Measurements from ENCODE around the gene EIF5B. TPM values are rescaled to one million over a fixed set of nuclear protein-coding genes. Genes with fewer than 3 reads are reported as not detected.

Gene EIF5B
- total and polyA plus RNA-seq, 4 donors = 22.9 to 36.2 (median 31.7) TPM

DNA sequence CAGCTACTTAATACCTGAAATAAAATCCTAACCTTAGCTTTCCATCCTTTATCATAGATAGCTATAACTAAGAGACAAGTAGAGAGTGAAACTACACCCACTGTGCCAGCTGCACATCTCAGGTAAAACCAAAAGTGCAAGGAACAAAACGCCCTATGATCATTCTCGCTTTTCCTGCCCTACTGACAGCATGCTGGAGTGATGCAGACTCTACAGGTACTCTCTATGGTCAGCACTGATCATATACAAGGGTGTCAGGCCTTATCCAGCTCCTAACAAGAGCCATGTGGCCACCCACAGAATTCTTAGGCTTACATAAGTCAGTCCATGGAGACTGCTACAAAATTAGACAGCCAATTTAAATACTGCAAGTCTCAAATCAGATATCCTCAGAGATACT lies 107.0 kb downstream of the EIF5B start:
- Histone ChIP-seq H3K36me3 (ENCODE audit: control insufficient read depth in 4 of 4, insufficient read depth in 4 of 4, low read length in 4 of 4) (peaks cover 7 to 15% (median 9%) of the 10 kb centered on the region in 4 donors), H3K9me3 (ENCODE audit: control insufficient read depth in 4 of 4, insufficient read depth in 3 of 4, low read length in 3 of 4) (no peaks in the 10 kb centered on the region), H3K9ac (ENCODE audit: insufficient read depth in 1 of 2, low read length in 2 of 2) (no peak overlapping the region), H3K27ac (ENCODE audit: low read depth in 1 of 2, low read length in 1 of 2) (peak overlapping the region in 1 of 2 donors; percentile 2), H3K4me3 (no peak overlapping the region), H3K27me3 (ENCODE audit: control insufficient read depth in 3 of 3, insufficient read depth in 3 of 3, low read length in 2 of 3) (no peaks in the 10 kb centered on the region), H3K4me1 (ENCODE audit: control insufficient read depth in 5 of 5, insufficient read depth in 5 of 5, low read length in 5 of 5) (peaks cover 0 to 3% (median 0%) of the 10 kb centered on the region in 5 donors)
- DNase-seq = no peak
- 84 to 88% methylated on average over 2 of the region's 2 CpGs for WGBS, 2 donors
- TF ChIP-seq, protein P1, sequence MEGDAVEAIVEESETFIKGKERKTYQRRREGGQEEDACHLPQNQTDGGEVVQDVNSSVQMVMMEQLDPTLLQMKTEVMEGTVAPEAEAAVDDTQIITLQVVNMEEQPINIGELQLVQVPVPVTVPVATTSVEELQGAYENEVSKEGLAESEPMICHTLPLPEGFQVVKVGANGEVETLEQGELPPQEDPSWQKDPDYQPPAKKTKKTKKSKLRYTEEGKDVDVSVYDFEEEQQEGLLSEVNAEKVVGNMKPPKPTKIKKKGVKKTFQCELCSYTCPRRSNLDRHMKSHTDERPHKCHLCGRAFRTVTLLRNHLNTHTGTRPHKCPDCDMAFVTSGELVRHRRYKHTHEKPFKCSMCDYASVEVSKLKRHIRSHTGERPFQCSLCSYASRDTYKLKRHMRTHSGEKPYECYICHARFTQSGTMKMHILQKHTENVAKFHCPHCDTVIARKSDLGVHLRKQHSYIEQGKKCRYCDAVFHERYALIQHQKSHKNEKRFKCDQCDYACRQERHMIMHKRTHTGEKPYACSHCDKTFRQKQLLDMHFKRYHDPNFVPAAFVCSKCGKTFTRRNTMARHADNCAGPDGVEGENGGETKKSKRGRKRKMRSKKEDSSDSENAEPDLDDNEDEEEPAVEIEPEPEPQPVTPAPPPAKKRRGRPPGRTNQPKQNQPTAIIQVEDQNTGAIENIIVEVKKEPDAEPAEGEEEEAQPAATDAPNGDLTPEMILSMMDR (IDR thresholded peaks at IDR 0.05; ENCODE audit: control extremely low read depth, extremely low read depth) = no peak
- ATAC-seq (ENCODE audit: insufficient read depth, low FRiP score) = no peak

DNA sequence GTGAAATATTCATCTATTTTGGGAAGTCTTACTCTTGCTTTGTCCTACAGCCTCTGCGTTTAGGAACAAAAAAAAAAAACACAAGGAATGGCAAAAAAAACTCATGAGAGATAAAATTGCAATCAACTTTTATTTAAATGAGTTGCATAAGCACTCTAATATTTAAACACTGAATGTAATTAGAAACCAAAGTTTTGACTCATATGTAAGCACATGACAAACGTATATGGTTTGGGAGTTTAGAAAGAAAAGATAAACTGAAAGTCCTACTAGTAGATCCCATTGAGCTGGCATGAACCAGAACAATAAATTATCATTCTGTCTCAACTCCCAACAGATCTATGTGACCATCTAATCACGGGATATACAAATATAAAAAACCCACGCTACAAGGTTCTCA lies 107.9 kb downstream of the EIF5B start:
- ATAC-seq (ENCODE audit: insufficient read depth, low FRiP score) = no peak
- Histone ChIP-seq H3K36me3 (ENCODE audit: control insufficient read depth in 4 of 4, insufficient read depth in 4 of 4, low read length in 4 of 4) (peaks cover 7 to 11% (median 9%) of the 10 kb centered on the region in 4 donors), H3K4me1 (ENCODE audit: control insufficient read depth in 5 of 5, insufficient read depth in 5 of 5, low read length in 5 of 5) (peaks cover 0 to 5% (median 0%) of the 10 kb centered on the region in 5 donors), H3K27me3 (ENCODE audit: control insufficient read depth in 3 of 3, insufficient read depth in 3 of 3, low read length in 2 of 3) (no peaks in the 10 kb centered on the region), H3K9ac (ENCODE audit: insufficient read depth in 1 of 2, low read length in 2 of 2) (no peak overlapping the region), H3K9me3 (ENCODE audit: control insufficient read depth in 4 of 4, insufficient read depth in 3 of 4, low read length in 3 of 4) (no peaks in the 10 kb centered on the region), H3K27ac (ENCODE audit: low read depth in 1 of 2, low read length in 1 of 2) (no peak overlapping the region), H3K4me3 (no peak overlapping the region)
- TF ChIP-seq, protein P1 (IDR thresholded peaks at IDR 0.05; ENCODE audit: control extremely low read depth, extremely low read depth) = no peak
- DNase-seq = no peak
- 70 to 77% methylated on average over 4 of the region's 4 CpGs for WGBS, 2 donors

DNA sequence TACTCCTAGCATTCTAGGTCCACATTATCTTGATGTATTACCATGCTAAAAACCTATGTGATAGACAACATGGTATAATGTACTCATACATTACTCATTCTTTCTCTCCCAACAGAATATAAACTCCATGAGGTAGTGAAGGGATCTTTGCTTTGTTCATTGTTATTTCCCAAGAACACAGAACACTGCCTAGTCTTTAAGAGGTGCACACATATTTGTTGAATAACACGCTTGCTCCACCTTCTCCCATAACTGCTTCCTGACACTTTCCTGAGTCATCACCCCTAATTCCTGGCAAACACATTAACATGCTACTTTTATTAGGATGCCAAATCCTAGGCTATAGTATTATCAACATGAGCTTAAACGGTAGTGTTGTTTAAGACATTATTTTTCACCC lies 111.4 kb downstream of the EIF5B start:
- 85 to 89% methylated on average over 2 of the region's 2 CpGs for WGBS, 2 donors
- Histone ChIP-seq H3K27ac (ENCODE audit: low read depth in 1 of 2, low read length in 1 of 2) (no peak overlapping the region), H3K9ac (ENCODE audit: insufficient read depth in 1 of 2, low read length in 2 of 2) (no peak overlapping the region), H3K36me3 (ENCODE audit: control insufficient read depth in 4 of 4, insufficient read depth in 4 of 4, low read length in 4 of 4) (peaks cover 8 to 17% (median 8%) of the 10 kb centered on the region in 4 donors), H3K4me3 (no peak overlapping the region), H3K27me3 (ENCODE audit: control insufficient read depth in 3 of 3, insufficient read depth in 3 of 3, low read length in 2 of 3) (no peaks in the 10 kb centered on the region), H3K9me3 (ENCODE audit: control insufficient read depth in 4 of 4, insufficient read depth in 3 of 4, low read length in 3 of 4) (no peaks in the 10 kb centered on the region), H3K4me1 (ENCODE audit: control insufficient read depth in 5 of 5, insufficient read depth in 5 of 5, low read length in 5 of 5) (peaks cover 0 to 11% (median 2%) of the 10 kb centered on the region in 5 donors)
- TF ChIP-seq, protein P1 (IDR thresholded peaks at IDR 0.05; ENCODE audit: control extremely low read depth, extremely low read depth) = no peak
- ATAC-seq (ENCODE audit: insufficient read depth, low FRiP score) (no peak), DNase-seq (no peak)

DNA sequence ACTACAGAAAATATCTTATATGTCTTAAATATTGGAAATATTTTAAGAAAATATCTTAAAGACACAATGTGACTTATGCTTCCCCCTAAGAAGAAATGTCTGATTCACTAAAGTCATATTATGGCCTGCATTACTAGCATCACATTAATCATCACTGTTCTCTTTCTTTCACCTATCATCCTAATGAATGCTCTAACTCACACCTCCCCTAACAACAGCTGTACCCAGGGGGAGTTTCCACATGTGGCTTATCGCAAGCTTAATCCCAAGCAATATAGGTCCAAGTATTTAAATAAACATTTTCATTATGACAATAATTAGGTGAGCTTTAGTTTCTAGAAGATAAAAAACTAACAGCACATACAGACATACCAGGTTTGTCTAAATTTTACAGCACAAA lies 113.0 kb downstream of the EIF5B start:
- H3K4me1 ChIP-seq (ENCODE audit: control insufficient read depth in 5 of 5, insufficient read depth in 5 of 5, low read length in 5 of 5) = peaks cover 0 to 8% (median 2%) of the 10 kb centered on the region in 5 donors
- TF ChIP-seq, protein P1 (IDR thresholded peaks at IDR 0.05; ENCODE audit: control extremely low read depth, extremely low read depth) = no peak
- H3K36me3 ChIP-seq (ENCODE audit: control insufficient read depth in 4 of 4, insufficient read depth in 4 of 4, low read length in 4 of 4) = peaks cover 8 to 20% (median 9%) of the 10 kb centered on the region in 4 donors
- no peak overlapping the region for H3K4me3 ChIP-seq
- DNase-seq (no peak), ATAC-seq (ENCODE audit: insufficient read depth, low FRiP score) (no peak)
- H3K27me3 ChIP-seq (ENCODE audit: control insufficient read depth in 3 of 3, insufficient read depth in 3 of 3, low read length in 2 of 3) = no peaks in the 10 kb centered on the region
- no peak overlapping the region for H3K9ac ChIP-seq (ENCODE audit: insufficient read depth in 1 of 2, low read length in 2 of 2)
- 88 to 93% methylated on average over 1 of the region's 1 CpG for WGBS, 2 donors
- H3K9me3 ChIP-seq (ENCODE audit: control insufficient read depth in 4 of 4, insufficient read depth in 3 of 4, low read length in 3 of 4) = no peaks in the 10 kb centered on the region
- H3K27ac ChIP-seq (ENCODE audit: low read depth in 1 of 2, low read length in 1 of 2) = no peak overlapping the region
